ENCODE measurements around the gene GUCA1A.
"Not testable (repeated sequence)": the region's sequence is repeated elsewhere in the genome, so short reads cannot be mapped to it uniquely, and the experiment has no call there.

GUCA1A gene

DNA sequence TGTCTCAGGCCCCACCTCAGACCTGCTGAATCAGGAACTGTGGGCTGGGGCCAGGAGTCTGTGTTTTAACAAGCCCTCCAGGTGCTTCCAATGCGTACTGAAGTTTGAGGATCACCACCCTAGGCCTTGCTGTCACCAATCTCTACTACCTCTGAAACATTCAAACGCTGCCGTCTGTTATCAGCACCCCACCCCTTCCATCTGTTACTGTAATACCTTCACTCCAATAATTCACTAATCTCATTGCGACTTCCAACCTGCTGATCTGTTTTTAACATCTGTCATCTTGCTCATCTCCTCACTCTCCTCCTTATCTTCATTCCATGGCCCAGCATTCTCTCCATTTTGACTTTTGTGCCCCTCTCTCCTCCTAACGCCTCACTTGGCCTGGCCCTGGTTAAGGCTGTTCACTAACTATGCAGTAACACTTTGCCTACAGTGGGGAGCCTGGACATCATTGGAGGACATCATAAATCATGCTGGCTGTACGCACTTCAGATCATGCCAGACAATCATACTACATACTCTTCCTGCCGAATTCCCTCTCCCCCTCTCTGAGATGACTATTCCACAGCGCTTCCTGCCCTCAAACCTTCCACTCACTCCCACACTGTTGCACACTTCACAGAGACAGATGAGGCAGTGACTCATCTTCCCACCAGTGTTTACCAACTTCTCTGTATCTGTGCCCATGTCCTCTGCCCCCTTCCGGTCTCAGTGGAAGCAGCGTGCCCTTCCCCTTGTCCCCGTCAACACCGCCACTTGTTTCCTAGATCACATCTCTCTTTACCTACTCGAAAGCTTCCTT lies 24.6 kb downstream of the GUCA1A start:
- peaks cover 32% of the 10 kb centered on the region for H3K4me1 ChIP-seq (ENCODE audit: control insufficient read depth, insufficient read depth, low read length)
- no peaks in the 10 kb centered on the region for H3K36me3 ChIP-seq (ENCODE audit: control insufficient read depth, insufficient read depth, low read length, severe bottlenecking)
- no peaks in the 10 kb centered on the region for H3K9me3 ChIP-seq (ENCODE audit: control insufficient read depth, low read length)
- no peak overlapping the region for H3K4me3 ChIP-seq (ENCODE audit: low read length)
- H3K9ac ChIP-seq (ENCODE audit: low read length) = no peak overlapping the region
- H3K27me3 ChIP-seq (replicated peaks; ENCODE audit: control insufficient read depth, insufficient read depth, low read length) = no peaks in the 10 kb centered on the region
- peak; percentile 32 for DNase-seq (ENCODE audit: low read depth)

DNA sequence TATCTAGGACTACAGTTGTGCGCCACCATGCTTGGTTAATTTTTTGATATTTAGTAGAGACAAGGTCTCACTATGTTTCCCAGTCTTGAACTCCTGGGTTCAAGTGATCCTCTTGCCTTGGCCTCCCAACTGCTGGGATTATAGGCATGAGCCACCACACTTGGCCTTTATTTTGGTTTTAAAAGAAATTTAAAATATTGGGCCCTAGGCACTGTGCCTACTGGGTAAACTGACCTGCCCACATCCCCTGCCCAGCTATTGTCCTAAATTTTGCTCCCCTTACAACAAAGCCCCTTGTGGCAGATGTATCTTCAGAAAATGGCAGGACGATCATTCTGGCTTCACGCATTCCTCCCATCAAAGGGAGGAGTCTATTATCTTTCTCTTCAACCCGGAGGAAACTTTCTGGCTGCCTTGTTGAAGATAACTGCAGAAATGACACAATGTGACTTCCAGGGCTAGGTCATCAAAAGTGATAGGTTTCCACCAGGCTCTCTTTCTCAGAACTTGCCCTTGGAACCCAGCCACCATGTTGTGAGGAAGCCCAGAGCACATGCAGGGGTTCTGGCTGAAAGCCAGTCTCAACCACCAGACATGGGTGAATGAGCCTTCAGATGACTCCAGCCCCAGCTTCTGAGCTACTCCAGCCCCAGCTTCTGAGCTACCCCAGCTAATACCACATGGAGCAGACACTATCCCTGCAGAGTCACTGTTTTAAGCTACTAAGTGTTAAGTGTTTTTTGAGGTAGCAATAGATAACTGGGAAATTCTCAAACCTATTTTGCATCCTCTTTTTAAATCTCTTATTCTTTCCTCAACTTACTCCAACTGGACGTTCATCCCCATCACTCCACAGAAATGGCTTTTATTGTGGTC lies 26.2 kb downstream of the GUCA1A start:
- no peaks in the 10 kb centered on the region for H3K27me3 ChIP-seq (replicated peaks; ENCODE audit: control insufficient read depth, insufficient read depth, low read length)
- DNase-seq (ENCODE audit: low read depth) = peak; percentile 16
- no peak overlapping the region for H3K9ac ChIP-seq (ENCODE audit: low read length)

DNA sequence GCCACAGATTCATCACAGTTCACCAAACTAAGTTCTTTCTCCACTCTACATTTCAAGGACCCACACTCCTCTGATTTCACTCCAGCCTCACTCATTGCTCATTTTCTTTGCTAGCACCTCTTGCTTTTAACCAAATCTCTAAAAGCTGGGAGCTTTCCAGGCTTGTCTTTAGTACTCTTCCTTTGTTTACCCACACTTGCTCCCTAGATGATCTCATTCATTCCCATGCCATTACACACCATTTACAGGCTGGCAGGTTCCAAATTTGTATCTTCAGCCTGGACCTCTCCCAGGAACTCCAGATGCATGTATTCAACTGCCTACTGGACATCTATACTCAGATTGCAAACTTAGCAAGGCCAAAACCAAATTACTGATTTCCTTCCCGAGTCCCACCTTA lies 26.9 kb downstream of the GUCA1A start:
- peak; percentile 90 for DNase-seq (ENCODE audit: low read depth)
- Histone ChIP-seq H3K9me3 (ENCODE audit: control insufficient read depth, low read length) (no peaks in the 10 kb centered on the region), H3K9ac (ENCODE audit: low read length) (no peak overlapping the region), H3K27me3 (replicated peaks; ENCODE audit: control insufficient read depth, insufficient read depth, low read length) (no peaks in the 10 kb centered on the region), H3K4me1 (ENCODE audit: control insufficient read depth, insufficient read depth, low read length) (peaks cover 31% of the 10 kb centered on the region), H3K36me3 (ENCODE audit: control insufficient read depth, insufficient read depth, low read length, severe bottlenecking) (peaks cover 4% of the 10 kb centered on the region), H3K4me3 (ENCODE audit: low read length) (no peak overlapping the region)

More for the DNA sequence above, 26.2 kb downstream of the GUCA1A start:
- H3K4me1 ChIP-seq (ENCODE audit: control insufficient read depth, insufficient read depth, low read length) = peaks cover 26% of the 10 kb centered on the region
- no peaks in the 10 kb centered on the region for H3K9me3 ChIP-seq (ENCODE audit: control insufficient read depth, low read length)
- no peak overlapping the region for H3K4me3 ChIP-seq (ENCODE audit: low read length)
- H3K36me3 ChIP-seq (ENCODE audit: control insufficient read depth, insufficient read depth, low read length, severe bottlenecking) = peaks cover 4% of the 10 kb centered on the region

DNA sequence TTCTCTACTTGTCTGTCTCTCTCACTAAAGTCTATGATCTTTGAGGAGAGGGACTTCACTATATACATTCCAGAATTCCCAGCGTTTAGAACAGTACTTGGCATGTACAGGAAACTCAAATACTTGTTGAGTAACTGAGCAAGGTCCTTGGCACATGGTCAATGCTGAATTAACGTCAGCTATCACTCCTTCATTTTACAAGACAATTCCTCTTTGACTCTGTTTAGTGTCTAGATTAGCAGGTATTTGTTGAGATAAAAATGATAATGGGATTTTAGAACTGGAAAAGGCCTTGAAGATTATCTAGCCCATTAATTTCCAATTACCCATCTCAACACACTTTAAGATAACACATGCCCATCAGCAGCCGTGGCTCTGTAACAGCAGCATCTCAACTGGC lies 28.2 kb downstream of the GUCA1A start:
- Histone ChIP-seq H3K9me3 (ENCODE audit: control insufficient read depth, low read length) (no peaks in the 10 kb centered on the region), H3K36me3 (ENCODE audit: control insufficient read depth, insufficient read depth, low read length, severe bottlenecking) (peaks cover 6% of the 10 kb centered on the region), H3K4me1 (ENCODE audit: control insufficient read depth, insufficient read depth, low read length) (peaks cover 31% of the 10 kb centered on the region), H3K9ac (ENCODE audit: low read length) (no peak overlapping the region), H3K27me3 (replicated peaks; ENCODE audit: control insufficient read depth, insufficient read depth, low read length) (no peaks in the 10 kb centered on the region), H3K4me3 (ENCODE audit: low read length) (no peak overlapping the region)
- DNase-seq (ENCODE audit: low read depth) = no peak

DNA sequence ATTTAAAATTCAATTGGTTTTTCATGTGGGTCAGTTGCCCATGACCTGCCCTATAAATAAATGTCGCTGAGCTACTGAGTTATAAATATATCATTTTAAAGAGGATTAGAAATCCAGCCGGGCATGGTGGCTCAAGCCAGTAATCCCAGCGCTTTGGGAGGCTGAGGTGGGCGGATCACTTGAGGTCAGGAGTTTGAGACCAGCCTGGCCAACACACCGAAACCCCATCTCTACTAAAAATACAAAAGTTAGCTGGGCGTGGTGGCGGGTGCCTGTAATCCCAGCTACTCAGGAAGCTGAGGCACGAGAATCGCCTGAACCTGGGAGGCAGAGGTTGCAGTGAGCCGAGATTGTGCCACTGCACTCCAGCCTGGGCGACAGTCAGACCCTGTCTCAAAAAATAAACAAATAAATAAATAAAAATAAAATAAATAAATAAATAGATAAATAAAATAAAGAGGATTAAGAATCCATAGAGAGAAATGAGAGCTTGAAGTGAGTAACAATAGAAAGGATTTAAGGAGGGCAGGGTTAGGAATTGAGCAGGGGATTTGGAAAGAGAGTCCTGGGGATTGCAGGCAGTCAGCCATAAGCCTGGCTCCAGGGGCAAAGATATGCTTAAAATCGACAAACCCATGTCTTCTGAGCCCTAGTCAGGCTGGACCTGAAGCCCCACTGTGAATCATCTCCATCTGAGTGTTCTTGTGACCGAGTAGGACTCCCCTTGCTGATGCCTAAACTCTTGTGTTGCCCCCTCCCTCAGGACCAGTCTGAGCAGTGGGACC lies 29.2 kb downstream of the GUCA1A start:
- not testable (repeated sequence) for H3K4me3 ChIP-seq (ENCODE audit: low read length); H3K27me3 ChIP-seq (replicated peaks; ENCODE audit: control insufficient read depth, insufficient read depth, low read length); H3K9ac ChIP-seq (ENCODE audit: low read length); H3K9me3 ChIP-seq (ENCODE audit: control insufficient read depth, low read length); DNase-seq (ENCODE audit: low read depth)
- H3K36me3 ChIP-seq (ENCODE audit: control insufficient read depth, insufficient read depth, low read length, severe bottlenecking) = peaks cover 13% of the 10 kb centered on the region
- H3K4me1 ChIP-seq (ENCODE audit: control insufficient read depth, insufficient read depth, low read length) = peaks cover 31% of the 10 kb centered on the region

DNA sequence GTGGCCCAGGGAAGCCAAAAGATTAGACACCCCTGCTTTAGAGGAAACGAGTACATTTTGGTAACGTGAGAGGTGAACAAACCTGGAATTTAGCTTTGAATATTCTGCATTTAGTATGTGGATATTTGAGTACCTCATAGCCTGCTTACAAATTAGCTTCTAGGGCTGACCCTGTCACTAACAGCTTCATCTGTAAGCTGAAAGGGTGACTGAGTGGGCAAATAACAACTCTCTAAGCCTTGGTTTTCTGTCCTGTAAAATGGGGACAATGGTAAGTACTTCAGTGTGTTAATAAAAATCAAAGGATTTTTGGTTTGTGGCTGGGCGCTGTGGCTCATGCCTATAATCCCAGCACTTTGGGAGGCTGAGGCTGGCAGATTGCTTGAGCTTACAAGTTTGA lies 30.0 kb downstream of the GUCA1A start:
- Histone ChIP-seq H3K9me3 (ENCODE audit: control insufficient read depth, low read length) (no peaks in the 10 kb centered on the region), H3K4me3 (ENCODE audit: low read length) (no peak overlapping the region), H3K27me3 (replicated peaks; ENCODE audit: control insufficient read depth, insufficient read depth, low read length) (no peaks in the 10 kb centered on the region), H3K9ac (ENCODE audit: low read length) (no peak overlapping the region), H3K36me3 (ENCODE audit: control insufficient read depth, insufficient read depth, low read length, severe bottlenecking) (peaks cover 22% of the 10 kb centered on the region), H3K4me1 (ENCODE audit: control insufficient read depth, insufficient read depth, low read length) (peaks cover 25% of the 10 kb centered on the region)
- DNase-seq (ENCODE audit: low read depth) = no peak

DNA sequence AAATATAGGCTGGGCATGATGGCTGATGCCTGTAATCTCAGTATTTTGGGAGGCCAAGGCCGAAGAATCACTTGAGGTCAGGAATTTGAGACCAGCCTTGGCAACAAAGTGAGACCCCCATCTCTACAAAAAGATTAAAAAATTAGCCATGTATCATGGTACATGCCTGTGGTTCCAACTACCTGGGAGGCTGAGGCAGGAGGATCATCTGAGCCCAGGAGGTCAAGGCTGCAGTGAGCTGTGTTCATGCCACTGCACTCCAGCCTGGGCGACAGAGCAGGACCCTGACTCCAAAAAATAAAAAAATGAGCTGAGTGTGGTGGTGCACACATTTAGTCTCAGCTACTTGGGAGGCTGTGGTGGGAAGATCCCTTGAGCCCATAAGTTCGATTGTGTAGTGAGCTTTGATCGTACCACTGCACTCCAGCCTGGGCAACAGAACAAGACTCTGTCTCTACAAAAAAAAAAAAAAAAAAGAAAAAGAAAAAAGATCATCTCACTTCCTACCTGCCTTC lies 31.7 kb downstream of the GUCA1A start:
- H3K36me3 ChIP-seq (ENCODE audit: control insufficient read depth, insufficient read depth, low read length, severe bottlenecking) = peaks cover 38% of the 10 kb centered on the region

DNA sequence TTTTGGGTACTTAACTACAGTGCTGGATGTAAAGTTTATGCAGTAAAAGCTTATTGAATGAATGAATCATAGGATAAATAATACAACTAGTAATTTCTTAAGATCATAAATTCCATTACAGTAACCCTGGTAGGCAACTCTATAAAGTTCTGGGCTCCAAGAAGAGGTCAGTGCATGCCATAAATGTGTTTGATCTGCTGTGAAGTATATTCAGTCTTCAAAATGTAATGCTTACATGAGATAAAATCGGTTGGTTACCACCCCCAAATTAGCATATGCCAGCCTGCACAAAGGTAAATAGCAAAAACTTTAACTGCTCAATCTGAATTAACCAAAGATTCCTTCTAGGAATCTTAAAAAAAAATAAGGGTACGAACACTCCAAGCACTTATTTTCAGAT lies 34.4 kb downstream of the GUCA1A start:
- not testable (repeated sequence) for H3K27me3 ChIP-seq (replicated peaks; ENCODE audit: control insufficient read depth, insufficient read depth, low read length); H3K9ac ChIP-seq (ENCODE audit: low read length); H3K4me3 ChIP-seq (ENCODE audit: low read length); DNase-seq (ENCODE audit: low read depth); H3K4me1 ChIP-seq (ENCODE audit: control insufficient read depth, insufficient read depth, low read length); H3K9me3 ChIP-seq (ENCODE audit: control insufficient read depth, low read length)
- H3K36me3 ChIP-seq (ENCODE audit: control insufficient read depth, insufficient read depth, low read length, severe bottlenecking) = peaks cover 63% of the 10 kb centered on the region

More for the DNA sequence above, 31.7 kb downstream of the GUCA1A start:
- DNase-seq (ENCODE audit: low read depth) = no peak
- Histone ChIP-seq H3K9me3 (ENCODE audit: control insufficient read depth, low read length) (no peaks in the 10 kb centered on the region), H3K9ac (ENCODE audit: low read length) (no peak overlapping the region), H3K4me3 (ENCODE audit: low read length) (no peak overlapping the region), H3K27me3 (replicated peaks; ENCODE audit: control insufficient read depth, insufficient read depth, low read length) (no peaks in the 10 kb centered on the region), H3K4me1 (ENCODE audit: control insufficient read depth, insufficient read depth, low read length) (peaks cover 18% of the 10 kb centered on the region)

DNA sequence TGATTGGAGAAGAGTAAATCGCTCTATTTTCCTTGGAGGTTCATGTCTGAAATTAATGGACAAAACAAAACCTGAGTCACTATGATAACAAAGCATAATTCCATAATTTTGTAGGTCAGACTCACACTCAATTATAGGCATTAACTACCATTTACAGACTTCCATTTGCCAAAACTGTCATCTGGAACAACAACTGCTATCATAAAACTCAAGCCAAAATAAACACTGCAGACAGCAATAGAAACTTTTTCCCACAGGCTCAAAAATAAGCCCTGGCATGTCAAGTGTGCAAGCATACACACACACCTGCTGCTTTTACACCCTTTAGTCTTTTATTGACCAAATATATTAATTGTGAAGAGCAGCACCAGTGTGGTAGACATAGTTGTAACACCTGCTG lies 37.4 kb downstream of the GUCA1A start:
- Histone ChIP-seq H3K9me3 (ENCODE audit: control insufficient read depth, low read length) (no peaks in the 10 kb centered on the region), H3K36me3 (ENCODE audit: control insufficient read depth, insufficient read depth, low read length, severe bottlenecking) (peaks cover 75% of the 10 kb centered on the region), H3K4me3 (ENCODE audit: low read length) (no peak overlapping the region), H3K9ac (ENCODE audit: low read length) (no peak overlapping the region), H3K4me1 (ENCODE audit: control insufficient read depth, insufficient read depth, low read length) (peaks cover 10% of the 10 kb centered on the region), H3K27me3 (replicated peaks; ENCODE audit: control insufficient read depth, insufficient read depth, low read length) (no peaks in the 10 kb centered on the region)
- DNase-seq (ENCODE audit: low read depth) = no peak

DNA sequence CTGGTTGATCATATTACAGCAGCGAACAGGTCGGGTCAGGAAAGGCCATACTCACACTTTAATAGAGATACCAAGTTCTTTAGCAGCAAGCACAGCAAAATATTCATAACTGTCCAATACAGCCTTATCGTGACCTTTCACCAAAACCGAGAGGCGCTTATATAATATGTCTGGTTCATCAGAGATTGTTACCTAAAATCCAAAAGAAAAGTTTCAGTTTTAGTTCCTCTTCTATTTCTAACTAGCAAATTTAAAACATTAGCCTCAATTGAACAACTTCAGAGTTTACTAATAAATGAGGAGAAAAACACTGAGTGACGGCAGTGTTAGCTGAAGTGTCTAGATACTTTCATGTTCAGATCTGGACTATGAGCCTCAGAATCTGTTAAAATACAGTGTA lies 38.6 kb downstream of the GUCA1A start:
- DNase-seq (ENCODE audit: low read depth) = no peak
- H3K9ac ChIP-seq (ENCODE audit: low read length) = no peak overlapping the region
- H3K4me1 ChIP-seq (ENCODE audit: control insufficient read depth, insufficient read depth, low read length) = peaks cover 18% of the 10 kb centered on the region
- H3K4me3 ChIP-seq (ENCODE audit: low read length) = no peak overlapping the region
- peaks cover 70% of the 10 kb centered on the region for H3K36me3 ChIP-seq (ENCODE audit: control insufficient read depth, insufficient read depth, low read length, severe bottlenecking)
- H3K9me3 ChIP-seq (ENCODE audit: control insufficient read depth, low read length) = no peaks in the 10 kb centered on the region
- no peaks in the 10 kb centered on the region for H3K27me3 ChIP-seq (replicated peaks; ENCODE audit: control insufficient read depth, insufficient read depth, low read length)

DNA sequence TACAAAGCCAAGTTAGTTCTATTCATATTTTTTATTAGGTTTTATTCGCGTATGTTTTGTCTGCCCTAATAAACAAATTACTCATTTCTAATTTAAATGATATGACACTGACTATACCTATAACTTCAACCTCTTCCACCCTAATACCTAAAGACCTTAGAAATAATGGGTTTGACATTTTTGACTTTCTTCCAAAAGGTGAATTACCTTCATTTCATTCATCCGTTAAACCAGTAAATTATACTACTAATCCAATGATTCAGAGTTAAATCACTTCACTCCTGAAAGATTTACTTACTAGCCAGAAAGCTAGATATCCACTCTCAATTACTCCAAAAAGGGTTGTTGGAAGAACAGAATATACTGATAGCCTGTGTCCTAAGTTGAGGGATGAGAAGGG lies 39.3 kb downstream of the GUCA1A start:
- Histone ChIP-seq H3K9me3 (ENCODE audit: control insufficient read depth, low read length) (no peaks in the 10 kb centered on the region), H3K9ac (ENCODE audit: low read length) (no peak overlapping the region), H3K36me3 (ENCODE audit: control insufficient read depth, insufficient read depth, low read length, severe bottlenecking) (peaks cover 65% of the 10 kb centered on the region), H3K4me1 (ENCODE audit: control insufficient read depth, insufficient read depth, low read length) (peaks cover 20% of the 10 kb centered on the region), H3K4me3 (ENCODE audit: low read length) (no peak overlapping the region), H3K27me3 (replicated peaks; ENCODE audit: control insufficient read depth, insufficient read depth, low read length) (no peaks in the 10 kb centered on the region)
- DNase-seq (ENCODE audit: low read depth) = no peak
